ENCODE results near the gene PKIG. TPM values are rescaled to one million over a fixed set of nuclear protein-coding genes. Genes with fewer than 3 reads are reported as not detected.

The PKIG gene
- total and polyA plus RNA-seq, 2 of the 8 experiments (the other 6 are each of a cell fraction or from before 2014, with no cell fraction given), result 26.7 to 34.3 TPM

- Histone ChIP-seq H2AFZ (ENCODE audit: low read length) (no peak overlapping the region), H4K20me1 (replicated peaks in 1 of 2; ENCODE audit: control insufficient read depth in 1 of 2, insufficient read depth in 2 of 2, low read length in 2 of 2) (no peaks in the 10 kb centered on the region), H3K23ac (ENCODE audit: insufficient read length) (no peak overlapping the region), H3K79me1 (ENCODE audit: low read depth, low read length) (no peaks in the 10 kb centered on the region), H3K36me3 (ENCODE audit: control insufficient read depth in 2 of 4, insufficient read depth in 4 of 4, low read length in 3 of 4) (no peaks in the 10 kb centered on the region), H2BK20ac (ENCODE audit: low read length) (no peak overlapping the region), H4K5ac (ENCODE audit: insufficient read length, low read depth, low read length) (no peak overlapping the region), H4K91ac (replicated peaks; ENCODE audit: insufficient read length, low read length) (no peak overlapping the region), H3K4me3 (ENCODE audit: extremely low read depth in 1 of 4, insufficient read depth in 2 of 4, low read depth in 3 of 4, low read length in 4 of 4) (no peak overlapping the region), H3K27ac (ENCODE audit: low read depth, low read length) (no peak overlapping the region), H3K23me2 (ENCODE audit: low read depth, low read length) (no peaks in the 10 kb centered on the region), H3K27me3 (replicated peaks in 1 of 4; ENCODE audit: control insufficient read depth in 3 of 4, extremely low read depth in 1 of 4, insufficient read depth in 3 of 4, low read length in 3 of 4) (no peaks in the 10 kb centered on the region; a peak in 1 of 7 replicates), H2BK5ac (ENCODE audit: low read depth, low read length) (no peak overlapping the region), H3K79me2 (ENCODE audit: control insufficient read depth in 1 of 2, insufficient read depth in 2 of 2, low read length in 2 of 2) (no peaks in the 10 kb centered on the region), H2AK5ac (ENCODE audit: low read depth, low read length) (no peak overlapping the region), H3K4me1 (replicated peaks in 1 of 4; ENCODE audit: control insufficient read depth in 3 of 4, insufficient read depth in 4 of 4, low read length in 3 of 4) (0 out of 7 replicates have a peak, but pooled peaks cover 0 to 3% (median 0%) of the 10 kb centered on the region in 4 experiments), H3K9ac (replicated peaks in 1 of 4; ENCODE audit: extremely low read depth in 1 of 4, low read depth in 3 of 4, low read length in 3 of 4) (no peak overlapping the region), H3K18ac (ENCODE audit: extremely low read depth, low read length) (no peak overlapping the region), H3K56ac (replicated peaks; ENCODE audit: insufficient read length, low read depth, low read length) (no peak overlapping the region), H4K8ac (ENCODE audit: extremely low read depth, insufficient read depth, low read length) (no peak overlapping the region), H2BK15ac (ENCODE audit: low read length) (no peak overlapping the region), H2BK12ac (ENCODE audit: low read depth, low read length) (no peak overlapping the region), H3K9me3 (ENCODE audit: insufficient read depth in 2 of 2, low read depth in 1 of 2, low read length in 1 of 2) (no peaks in the 10 kb centered on the region), H3K4me2 (ENCODE audit: insufficient read depth in 1 of 2, low read depth in 2 of 2, low read length in 2 of 2) (no peak overlapping the region), H2BK120ac (replicated peaks; ENCODE audit: low read depth, low read length) (no peak overlapping the region), H3K14ac (ENCODE audit: insufficient read length) (no peak overlapping the region), H3K4ac (replicated peaks; ENCODE audit: insufficient read length, low read depth, low read length) (no peak overlapping the region)
- WGBS, 2 experiments (ENCODE audit: extremely low coverage in 1 of 2, insufficient coverage in 1 of 2, insufficient read length in 1 of 2, insufficient replicate concordance in 2 of 2, low coverage in 1 of 2, low lambda C conversion rate in 2 of 2, missing lambda C conversion rate in 1 of 2), result 87% methylated on average over 3 of the region's 3 CpGs; no CpG with 5 or more reads in 1 of the 2 experiments
- ChIA-PET CTCF (ENCODE audit: partially characterized antibody) (interaction anchor here (0.6 to 1.0 kb wide), 3 partner anchors 15 to 276 kb away, joined by 3 to 5 read pairs (median 3); no protein-coding TSS in a partner anchor), POLR2A (ENCODE audit: partially characterized antibody) (no interaction called here)
- no peak for FAIRE-seq
- TF ChIP-seq TCF12 (IDR thresholded peaks at IDR 0.05; ENCODE audit: low read depth, low read length) (no peak), PHF8 (conservative IDR thresholded peaks at IDR 0.05; ENCODE audit: low read depth, low read length) (no peak)
- no peak for DNase-seq (ENCODE audit: low read depth in 1 of 2, low spot score in 2 of 2)
Observed at GRCh38 chr20:44664131-44664530, 81.8 kb downstream of the PKIG start.
